RPMI7951 (cell line): ENCODE results near the gene SH3BGRL2. TPM values are rescaled to one million over a fixed set of nuclear protein-coding genes. Genes with fewer than 3 reads are reported as not detected.
"Not testable (repeated sequence)": the region's sequence is repeated elsewhere in the genome, so short reads cannot be mapped to it uniquely, and the experiment has no call there.

Experiments used
- DNase-seq: peaks from one replicate; pipeline ENCODE4 v3.0.0-alpha.2; 2012; ENCODE audit warnings: low read depth
- total RNA-seq: library from RNA; depleted of rRNA; stranded (reverse); fragments of >200 nt; shearing (Covaris generic); gene quantifications from 2 replicates; pipeline ENCODE4 v1.2.3, GENCODE V29; 2014

Gene SH3BGRL2
- total RNA-seq, 1 experiment from 2014 or later = 0.36 TPM

DNA sequence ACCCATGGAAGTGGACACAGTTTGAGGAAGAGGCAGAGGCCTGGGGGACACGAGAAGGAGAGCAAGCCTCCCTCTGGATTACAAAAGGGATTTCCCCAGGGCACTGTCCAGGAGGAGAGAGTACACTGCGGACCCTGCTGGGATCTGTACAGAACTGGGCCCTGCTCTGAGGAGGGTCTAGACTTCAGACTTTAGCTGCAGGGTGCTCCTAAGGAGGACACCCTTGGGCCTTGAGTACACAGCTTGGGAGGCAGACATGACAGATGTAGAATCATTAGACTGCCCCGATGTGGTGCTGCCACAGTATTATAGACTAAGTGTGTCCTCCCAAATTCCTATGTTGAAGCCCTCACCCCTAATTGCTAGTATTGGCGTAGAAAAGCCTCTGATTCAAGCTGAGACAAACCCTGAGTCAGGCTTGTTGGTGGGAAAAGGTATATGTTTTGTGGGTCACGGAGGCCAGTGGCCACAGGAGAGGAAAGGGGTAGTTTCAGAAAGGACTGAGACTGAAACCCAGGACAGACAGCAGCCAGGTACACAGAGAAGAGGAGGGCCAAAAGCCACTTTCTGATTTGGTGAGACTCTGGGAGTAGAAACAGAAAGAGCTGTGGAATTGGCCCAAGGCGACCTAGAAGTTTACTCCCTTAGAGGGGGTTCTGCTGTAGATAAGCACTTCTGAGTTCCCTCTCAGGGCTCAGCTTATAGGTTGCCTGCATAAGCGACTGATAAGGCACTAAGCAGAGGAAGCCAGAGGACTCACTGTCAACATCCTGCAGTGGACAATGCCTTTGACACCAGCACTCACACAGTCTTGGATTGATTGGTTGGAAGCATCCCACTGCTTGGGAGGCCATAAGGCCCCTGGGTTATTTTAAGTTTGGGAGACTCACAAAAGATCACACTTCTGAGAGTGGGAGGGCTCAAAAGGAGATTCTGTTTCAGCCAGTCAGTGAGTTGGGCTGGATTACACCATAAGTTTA is 16.5 kb upstream of the SH3BGRL2 start:
- no peak for DNase-seq

GRCh38 chr6:79617518-79617941 is 13.6 kb upstream of the SH3BGRL2 start:
- no peak for DNase-seq

DNA sequence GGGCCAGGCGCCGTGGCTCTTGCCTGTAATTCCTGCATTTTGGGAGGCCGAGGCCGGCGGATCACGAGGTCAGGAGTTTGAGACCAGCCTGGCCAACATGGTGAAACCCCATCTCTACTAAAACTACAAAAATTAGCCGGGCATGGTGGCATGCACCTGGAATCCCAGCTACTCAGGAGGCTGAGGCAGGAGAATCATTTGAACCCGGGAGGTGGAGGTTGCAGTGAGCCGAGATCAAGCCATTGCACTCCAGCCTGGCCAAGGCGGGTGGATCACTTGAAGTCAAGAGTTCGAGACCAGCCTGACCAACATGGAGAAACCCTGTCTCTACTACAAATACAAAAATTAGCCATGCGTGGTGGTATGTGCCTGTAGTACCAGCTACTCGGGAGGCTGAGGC is 12.7 kb upstream of the SH3BGRL2 start:
- DNase-seq = not testable (repeated sequence)

GRCh38 chr6:79621579-79621978 is 9.6 kb upstream of the SH3BGRL2 start:
- DNase-seq = no peak

DNA sequence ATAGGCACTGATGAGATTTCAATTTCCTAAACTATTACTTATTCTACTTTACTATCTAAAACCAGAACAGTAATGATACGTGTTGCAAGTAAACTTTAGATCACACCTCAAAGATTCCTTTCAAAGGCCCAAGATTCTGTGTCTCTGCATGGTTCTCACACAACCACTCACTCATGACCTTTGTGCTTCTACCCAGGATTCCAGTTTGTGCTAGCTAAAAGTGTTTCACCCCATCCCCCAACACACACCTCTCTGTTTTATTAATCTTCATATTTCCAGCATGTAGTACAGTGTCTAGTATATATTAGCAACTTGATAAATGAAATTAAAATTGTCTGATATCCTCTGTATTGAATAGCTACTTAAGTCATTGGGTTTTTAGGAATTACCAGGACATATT is 8.8 kb upstream of the SH3BGRL2 start:
- DNase-seq = no peak

- DNase-seq = no peak
These were observed 8.0 kb upstream of the SH3BGRL2 start for GRCh38 chr6:79623106-79623505.

DNA sequence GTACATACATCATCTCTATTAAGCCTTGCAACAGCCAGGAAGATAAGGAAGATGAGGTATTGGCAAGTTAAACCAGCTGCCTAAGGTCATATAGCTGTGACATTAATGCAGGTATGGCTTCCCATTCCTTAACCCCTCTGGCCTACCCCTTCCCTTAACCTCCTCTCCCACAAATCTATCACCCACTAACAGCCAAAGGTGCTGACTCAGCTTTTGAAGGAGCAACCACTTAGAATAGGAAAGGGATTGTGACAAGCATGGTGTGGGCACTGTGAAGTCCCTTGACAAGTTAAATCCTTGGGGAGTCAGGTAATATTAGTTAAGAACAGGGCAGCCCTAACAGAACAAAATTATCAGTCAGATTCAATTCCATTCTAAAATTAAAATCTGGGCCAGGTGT is 5.4 kb upstream of the SH3BGRL2 start:
- no peak for DNase-seq

- no peak for DNase-seq
These were observed 4.3 kb upstream of the SH3BGRL2 start for GRCh38 chr6:79626811-79627210.

DNA sequence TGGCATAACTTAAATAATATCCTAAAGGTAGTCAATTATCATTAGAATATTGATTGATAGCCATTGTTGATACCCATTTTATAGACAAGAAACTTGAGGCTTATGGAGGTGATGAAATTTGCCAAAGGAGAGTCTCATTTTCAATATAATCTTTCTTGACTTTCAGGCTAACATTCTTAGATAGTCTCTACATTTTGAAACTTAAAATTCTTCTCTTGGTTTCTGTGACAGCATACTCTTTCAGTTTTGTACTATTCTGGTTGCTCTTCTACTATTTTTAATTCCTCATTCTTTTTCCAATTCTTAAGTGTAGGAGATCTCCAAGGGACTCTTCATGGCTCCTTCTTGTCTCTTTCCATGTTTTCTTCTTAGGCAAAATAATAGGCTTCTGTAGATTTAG is 3.7 kb upstream of the SH3BGRL2 start:
- DNase-seq = no peak

GRCh38 chr6:79628466-79629288 is 2.5 kb upstream of the SH3BGRL2 start:
- DNase-seq = no peak

- no peak for DNase-seq
These were observed 698 bp upstream of the SH3BGRL2 start for GRCh38 chr6:79630380-79630882.

DNA sequence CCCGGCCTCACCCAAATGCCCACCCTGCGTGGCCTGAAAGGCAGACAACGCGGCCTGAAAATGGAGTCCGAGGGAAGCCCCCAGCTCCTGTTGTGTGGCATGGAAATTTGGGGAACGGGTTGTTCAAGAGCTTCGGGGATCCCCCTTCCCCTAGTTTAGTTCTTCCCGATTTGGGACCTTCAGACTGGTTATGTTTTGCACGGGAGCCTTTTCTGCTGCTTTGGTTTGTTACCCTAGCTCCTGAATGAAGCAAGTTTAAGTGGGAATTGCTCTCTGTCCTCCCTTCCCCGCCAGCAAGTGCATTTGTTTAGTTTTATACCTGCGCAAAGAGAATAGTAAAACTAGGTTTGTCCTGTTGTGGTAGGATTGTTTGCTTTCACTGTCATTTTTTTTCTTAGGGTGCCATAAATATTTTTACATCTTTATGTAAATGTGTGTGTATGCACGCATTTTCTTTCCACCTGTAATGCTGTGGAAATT is 604 bp downstream of the SH3BGRL2 start:
- no peak for DNase-seq

DNA sequence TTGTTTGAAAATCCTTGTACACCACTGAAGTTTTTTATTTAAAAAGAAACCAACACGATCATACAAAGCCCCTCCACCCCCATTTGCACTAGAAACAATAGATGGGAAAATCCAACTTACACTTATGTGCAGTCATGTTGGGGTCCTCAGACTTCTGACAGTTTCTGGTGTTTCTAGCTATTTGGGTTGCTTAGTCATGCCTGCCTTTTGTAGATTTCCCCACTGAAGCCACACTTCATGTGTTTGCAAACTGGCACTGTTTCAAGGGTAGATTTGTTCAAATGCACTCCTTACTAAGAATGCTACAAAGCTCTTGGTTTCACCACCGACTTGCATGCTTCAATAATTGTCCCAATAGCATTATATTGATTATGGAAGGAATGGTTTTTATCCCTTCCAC is 1.5 kb downstream of the SH3BGRL2 start:
- DNase-seq = no peak

GRCh38 chr6:79634491-79635231 is 3.5 kb downstream of the SH3BGRL2 start:
- no peak for DNase-seq

GRCh38 chr6:79635232-79635543 is 4.1 kb downstream of the SH3BGRL2 start:
- DNase-seq = no peak

- DNase-seq = no peak
These were observed 5.5 kb downstream of the SH3BGRL2 start for GRCh38 chr6:79636673-79637072.

- no peak for DNase-seq
These were observed 9.3 kb downstream of the SH3BGRL2 start for GRCh38 chr6:79640146-79641111.

GRCh38 chr6:79646006-79646405 is 14.9 kb downstream of the SH3BGRL2 start:
- DNase-seq = no peak

- DNase-seq = no peak
These were observed 15.4 kb downstream of the SH3BGRL2 start for GRCh38 chr6:79646561-79646960.

DNA sequence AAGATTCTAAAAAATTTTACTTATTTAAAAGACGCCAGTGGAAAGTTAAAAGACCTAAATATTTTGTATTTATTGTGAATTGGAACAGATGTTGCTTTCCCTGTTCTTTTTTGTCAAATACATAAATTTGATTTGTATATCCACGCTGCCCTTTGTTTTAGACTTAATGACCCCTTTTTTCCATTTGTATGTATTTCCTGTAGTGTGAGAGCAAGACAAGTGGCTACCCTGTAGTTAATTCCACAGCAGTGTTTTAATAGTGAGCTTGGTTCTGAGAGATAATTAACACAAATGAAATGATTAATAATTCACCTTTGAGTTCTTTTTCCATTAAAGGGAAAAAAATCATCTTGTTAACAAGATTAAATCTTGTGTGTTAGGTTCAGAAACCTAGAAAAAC is 16.6 kb downstream of the SH3BGRL2 start:
- DNase-seq = no peak

DNA sequence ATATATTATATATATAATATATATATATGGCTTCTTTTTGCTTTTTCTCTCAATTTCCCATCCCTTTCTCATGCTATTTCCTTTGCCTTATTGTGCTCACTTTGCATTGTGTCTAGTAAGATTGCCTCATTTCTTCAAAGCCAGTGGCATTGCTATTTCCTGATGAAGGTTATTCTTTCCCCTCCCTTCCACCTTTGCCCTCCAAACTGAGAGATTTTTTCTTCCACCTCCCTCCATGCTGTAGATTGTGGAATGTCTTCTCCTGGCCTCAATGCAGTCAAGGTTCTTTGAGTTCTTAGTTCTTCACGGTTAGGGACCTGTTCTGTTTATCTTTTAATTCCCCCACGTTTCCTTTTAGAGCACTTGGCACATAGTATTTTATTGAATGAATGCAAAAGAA is 17.2 kb downstream of the SH3BGRL2 start:
- DNase-seq = no peak
